ENCODE data around the gene MED29.

The MED29 gene

GRCh38 chr19:39435499-39436349 lies 44.5 kb downstream of the MED29 start, which contains the start of gene RPS16:
TSS of gene RPS16 (minus strand) at chr19:39435949. CDS start at chr19:39435895, 54 bp downstream.
- H3K4me3 ChIP-seq (ENCODE audit: low read length), result peak within 1 kb of the TSS; percentile 99
- TF ChIP-seq CTCF (conservative IDR thresholded peaks at IDR 0.05; ENCODE audit: low read depth, low read length), result no peak
- peak; percentile 86 for DNase-seq (ENCODE audit: low read depth)

GRCh38 chr19:39436350-39436716 lies 45.2 kb downstream of the MED29 start:
- DNase-seq (ENCODE audit: low read depth), result no peak
- H3K4me3 ChIP-seq (ENCODE audit: low read length), result peak overlapping the region; percentile 99
- TF ChIP-seq CTCF (conservative IDR thresholded peaks at IDR 0.05; ENCODE audit: low read depth, low read length), result no peak

- TF ChIP-seq CTCF (conservative IDR thresholded peaks at IDR 0.05; ENCODE audit: low read depth, low read length), result no peak
- no peak overlapping the region for H3K4me3 ChIP-seq (ENCODE audit: low read length)
- no peak for DNase-seq (ENCODE audit: low read depth)
Observed at GRCh38 chr19:39438270-39438934, 47.2 kb downstream of the MED29 start.

- no peak for DNase-seq (ENCODE audit: low read depth)
- H3K4me3 ChIP-seq (ENCODE audit: low read length), result peak overlapping the region; percentile 97
- TF ChIP-seq CTCF (conservative IDR thresholded peaks at IDR 0.05; ENCODE audit: low read depth, low read length), result no peak
Observed at GRCh38 chr19:39444598-39445195, 53.5 kb downstream of the MED29 start.

GRCh38 chr19:39445196-39446111 lies 54.3 kb downstream of the MED29 start, which contains the start of gene SUPT5H:
TSS of gene SUPT5H (plus strand) at chr19:39445582. CDS start at chr19:39445891, 309 bp downstream.
- no peak for TF ChIP-seq CTCF (conservative IDR thresholded peaks at IDR 0.05; ENCODE audit: low read depth, low read length)
- H3K4me3 ChIP-seq (ENCODE audit: low read length), result peak within 1 kb of the TSS; percentile 97

GRCh38 chr19:39446365-39447084 lies 55.3 kb downstream of the MED29 start:
- DNase-seq (ENCODE audit: low read depth), result no peak

More at GRCh38 chr19:39445196-39446111, 54.3 kb downstream of the MED29 start, which contains the start of gene SUPT5H:
- peak; percentile 93 for DNase-seq (ENCODE audit: low read depth)

More at GRCh38 chr19:39446365-39447084, 55.3 kb downstream of the MED29 start:
- no peak for TF ChIP-seq CTCF (conservative IDR thresholded peaks at IDR 0.05; ENCODE audit: low read depth, low read length)
- peak overlapping the region; percentile 97 for H3K4me3 ChIP-seq (ENCODE audit: low read length)

All from retinal pigment epithelial cell (primary cell).